Pancreas (tissue), 10 donors: ENCODE data around the gene RHOXF2. TPM values are rescaled to one million over a fixed set of nuclear protein-coding genes. Genes with fewer than 3 reads are reported as not detected.
"Not testable (repeated sequence)": the region's sequence is repeated elsewhere in the genome, so short reads cannot be mapped to it uniquely, and the experiment has no call there.

Source experiments
- ATAC-seq, 4 donors: fragments of 200-7000 bp; cut with Tn5 transposase; one replicate each; pipeline versions ENCODE4 v1.8.0 to v1.9.1; 2020; ENCODE audit warnings: mild to moderate bottlenecking in 4 of 4, moderate library complexity in 4 of 4
- DNase-seq, 6 donors: peaks; one replicate each; pipeline ENCODE4 v3.0.0-alpha.2; 2020
- FAIRE-seq: peaks from 2 replicates; lab custom pipeline; 2012; peaks lifted over from hg19 to GRCh38; lab: Jason Lieb, UNC
- H3K27ac ChIP-seq, 4 donors: fragments of 200-600 bp; sonication (generic); 1 replicate in 3 of 4; 2 replicates in 1 of 4; pipeline versions ENCODE4 v1.5.0 to v1.8.0; 2020
- H3K27me3 ChIP-seq, 4 donors: fragments of 200-600 bp; one replicate each; pipeline ENCODE4 v1.8.0; 2021
- H3K36me3 ChIP-seq, 3 donors: fragments of 200-600 bp; sonication (generic) in 1 of 3; one replicate each; pipeline versions ENCODE4 v1.5.0 to v1.8.0; 2020 to 2021
- H3K4me1 ChIP-seq, 3 donors: fragments of 200-600 bp; one replicate each; pipeline ENCODE4 v1.8.0; 2021
- H3K4me3 ChIP-seq, 4 donors: fragments of 200-600 bp; sonication (generic) in 2 of 4; one replicate each; pipeline versions ENCODE4 v1.5.0 to v1.8.0; 2020 to 2021
- H3K9me3 ChIP-seq, 4 donors: fragments of 200-600 bp; one replicate each; pipeline ENCODE4 v1.8.0; 2021
- WGBS, 2 donors: extraction: QIAGEN DNeasy Blood & Tissue Kit; methylation state at CpG; one replicate each; pipeline ENCODE4 v1.1.7; 2013; 5-methylcytosine and 5-hydroxymethylcytosine counted together
- intact Hi-C, 3 donors: fragments of 100-400 bp; cut with DNase I; formaldehyde crosslinking; loops; one replicate each; pipeline versions ENCODE4 v1.11.1 to v1.14.2; 2022
- polyA plus RNA-seq, 2 donors: library from polyadenylated mRNA; stranded (reverse); fragments of 200-250 nt; gene quantifications; one replicate each; pipeline ENCODE4 v1.2.3, GENCODE V29; 2013
- total RNA-seq, 6 donors: library from RNA; stranded (reverse); fragmentation: NEBNext Ultra II Directional in 4 of 6; extraction: Animal tissue kit (Norgen Biotek cat#: 25700) in 4 of 6; gene quantifications; one replicate each; pipeline versions ENCODE4 v1.2.1 to v1.2.4, GENCODE V29; 2021 to 2023
- TF ChIP-seq, protein P1 (sequence below), 4 donors: fragments of 200-600 bp; sonication (generic) in 3 of 4; IDR thresholded peaks; one replicate each; pipeline versions ENCODE4 v1.5.0 to v1.8.0; 2021; ENCODE audit warnings: antibody characterized with exemption in 4 of 4
- donor health status: healthy with polysubstance abuse.
- donor health status: DM: no; HTN: no; CAD: no; lungs with moderate emphysema.
- donor health status: DM: no; HTN: no; CAD: no.
- donor health status: control.
- donor health status: control.
- donor health status: Bipolar disorder and iron deficiency.
- donor health status: DM: yes; HTN: yes; CAD: no.
- donor health status: DM: no; HTN: no; CAD: no.
- donor health status: DM: no; HTN: no; CAD: no.
- donor health status: DM: yes; HTN: yes; CAD: no.

Gene RHOXF2
- total RNA-seq (under 1 TPM in 1 of 6 donors, not detected in 5; 0.19 TPM), polyA plus RNA-seq (not detected)

GRCh38 chrX:120158313-120158712 lies at the start of gene RHOXF2:
TSS of gene RHOXF2 (plus strand) at chrX:120158613. CDS start at chrX:120158751, 138 bp downstream.
- no CpG with 5 or more reads among the region's 15 CpGs for WGBS, 2 donors
- intact Hi-C loops, DNase-seq, H3K36me3 ChIP-seq, ATAC-seq, H3K27me3 ChIP-seq, H3K9me3 ChIP-seq, H3K4me1 ChIP-seq, H3K4me3 ChIP-seq, H3K27ac ChIP-seq, FAIRE-seq: not testable (repeated sequence)

GRCh38 chrX:120109378-120109777 lies 49.0 kb upstream of the RHOXF2 start:
- intact Hi-C loops: loop anchor here in 1 of 3 donors (10.0 kb wide), 1 partner anchor 105 kb away; no protein-coding TSS in a partner anchor
- Histone ChIP-seq H3K4me3 (no peak overlapping the region), H3K36me3 (no peaks in the 10 kb centered on the region), H3K27ac (no peak overlapping the region), H3K27me3 (no peaks in the 10 kb centered on the region), H3K9me3 (no peaks in the 10 kb centered on the region), H3K4me1 (no peaks in the 10 kb centered on the region)
- ATAC-seq (no peak), FAIRE-seq (no peak), DNase-seq (no peak)
- 76 to 89% methylated on average over 1 of the region's 1 CpG for WGBS, 2 donors
- TF ChIP-seq, protein P1, sequence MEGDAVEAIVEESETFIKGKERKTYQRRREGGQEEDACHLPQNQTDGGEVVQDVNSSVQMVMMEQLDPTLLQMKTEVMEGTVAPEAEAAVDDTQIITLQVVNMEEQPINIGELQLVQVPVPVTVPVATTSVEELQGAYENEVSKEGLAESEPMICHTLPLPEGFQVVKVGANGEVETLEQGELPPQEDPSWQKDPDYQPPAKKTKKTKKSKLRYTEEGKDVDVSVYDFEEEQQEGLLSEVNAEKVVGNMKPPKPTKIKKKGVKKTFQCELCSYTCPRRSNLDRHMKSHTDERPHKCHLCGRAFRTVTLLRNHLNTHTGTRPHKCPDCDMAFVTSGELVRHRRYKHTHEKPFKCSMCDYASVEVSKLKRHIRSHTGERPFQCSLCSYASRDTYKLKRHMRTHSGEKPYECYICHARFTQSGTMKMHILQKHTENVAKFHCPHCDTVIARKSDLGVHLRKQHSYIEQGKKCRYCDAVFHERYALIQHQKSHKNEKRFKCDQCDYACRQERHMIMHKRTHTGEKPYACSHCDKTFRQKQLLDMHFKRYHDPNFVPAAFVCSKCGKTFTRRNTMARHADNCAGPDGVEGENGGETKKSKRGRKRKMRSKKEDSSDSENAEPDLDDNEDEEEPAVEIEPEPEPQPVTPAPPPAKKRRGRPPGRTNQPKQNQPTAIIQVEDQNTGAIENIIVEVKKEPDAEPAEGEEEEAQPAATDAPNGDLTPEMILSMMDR (IDR thresholded peaks at IDR 0.05): no peak

DNA sequence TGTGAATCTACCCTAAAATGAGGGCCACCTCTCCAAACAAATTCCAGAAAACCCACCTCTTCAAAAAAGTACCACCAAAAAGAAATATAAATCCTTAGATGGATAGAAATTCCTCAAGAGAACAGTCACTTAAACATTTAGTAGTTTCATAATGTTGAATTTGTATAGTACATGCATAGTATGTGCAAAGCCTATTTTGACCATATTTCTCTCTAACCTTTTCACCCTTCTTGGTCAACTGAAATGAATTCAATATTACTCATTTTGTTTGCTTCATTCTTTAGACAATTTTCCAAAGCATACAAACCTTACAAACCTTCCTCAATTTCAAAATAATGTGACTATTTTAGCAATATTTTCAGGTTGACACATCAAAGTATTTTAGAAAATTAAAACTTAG lies 46.8 kb upstream of the RHOXF2 start:
- no peak overlapping the region for H3K4me3 ChIP-seq
- intact Hi-C loops: no loop called here
- TF ChIP-seq, protein P1 (IDR thresholded peaks at IDR 0.05): no peak
- H3K4me1 ChIP-seq: no peaks in the 10 kb centered on the region
- H3K9me3 ChIP-seq: no peaks in the 10 kb centered on the region
- no peak for ATAC-seq
- no peaks in the 10 kb centered on the region for H3K27me3 ChIP-seq
- no peak for FAIRE-seq
- no peak overlapping the region for H3K27ac ChIP-seq
- H3K36me3 ChIP-seq: no peaks in the 10 kb centered on the region
- DNase-seq: no peak

DNA sequence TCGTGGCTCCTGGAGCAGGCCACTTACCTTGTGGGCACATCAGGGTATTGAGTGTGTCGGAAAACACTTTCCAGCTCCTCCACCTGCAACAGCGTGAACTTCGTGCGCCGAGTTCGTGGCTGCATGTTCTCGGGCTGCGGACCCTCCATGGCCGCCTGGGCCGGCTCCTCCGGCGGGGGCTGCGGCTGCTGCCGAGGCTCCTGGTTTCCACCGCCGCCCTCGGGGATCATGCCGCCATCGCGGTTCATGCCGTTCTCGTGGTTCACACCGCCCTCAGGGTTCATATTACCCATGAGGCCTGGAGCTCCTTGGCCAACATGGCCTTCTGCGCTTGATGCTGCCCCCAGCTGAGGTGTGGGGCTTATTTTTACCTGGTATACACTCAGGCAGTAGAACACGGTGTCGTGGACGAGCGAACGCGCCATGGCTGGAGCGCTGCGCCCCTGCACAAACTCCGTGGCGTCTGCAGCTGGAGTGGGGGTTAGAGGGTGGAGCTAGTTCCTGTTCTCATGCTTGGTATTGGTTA lies 42.9 kb upstream of the RHOXF2 start, which contains the start of gene RHOXF1:
TSS of gene RHOXF1 (minus strand) at position 476 of the 526 bp plus-strand sequence. CDS start at position 425, 51 bp downstream.
- H3K36me3 ChIP-seq: no peaks in the 10 kb centered on the region
- no peak for DNase-seq
- intact Hi-C loops: no loop called here
- H3K9me3 ChIP-seq: no peaks in the 10 kb centered on the region
- no peak for ATAC-seq
- H3K27ac ChIP-seq: no peak within 1 kb of the TSS
- H3K4me3 ChIP-seq: no peak within 1 kb of the TSS
- no peaks in the 10 kb centered on the region for H3K4me1 ChIP-seq
- H3K27me3 ChIP-seq: no peaks in the 10 kb centered on the region
- no peak for FAIRE-seq
- WGBS, 2 donors: 89 to 92% methylated on average over 35 of the region's 35 CpGs
- TF ChIP-seq, protein P1 (IDR thresholded peaks at IDR 0.05): no peak

DNA sequence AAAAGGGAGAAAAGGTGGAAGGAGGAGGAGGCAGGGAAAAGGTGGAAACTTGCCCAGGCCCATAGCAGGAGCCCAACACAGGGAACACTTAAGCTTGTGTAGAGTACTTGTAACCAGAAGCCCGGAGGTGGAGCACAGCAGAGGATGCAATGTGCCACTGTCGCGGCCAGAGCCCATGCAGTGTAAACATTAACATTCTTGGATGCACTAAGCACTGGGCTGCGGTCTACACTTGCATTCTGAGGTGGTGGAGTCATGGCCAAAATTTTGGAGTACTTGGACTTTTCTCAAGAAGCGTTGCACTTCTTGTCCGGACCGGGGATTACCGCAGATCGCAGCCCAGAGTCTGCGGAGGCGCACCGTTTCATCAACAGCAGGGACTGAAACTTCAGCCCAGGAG lies 38.2 kb upstream of the RHOXF2 start:
- H3K9me3 ChIP-seq: no peaks in the 10 kb centered on the region
- no peak overlapping the region for H3K4me3 ChIP-seq
- H3K36me3 ChIP-seq: no peaks in the 10 kb centered on the region
- TF ChIP-seq, protein P1 (IDR thresholded peaks at IDR 0.05): no peak
- DNase-seq (no peak), ATAC-seq (no peak), FAIRE-seq (no peak)
- intact Hi-C loops: no loop called here
- no peaks in the 10 kb centered on the region for H3K4me1 ChIP-seq
- peaks cover 0 to 2% (median 0%) of the 10 kb centered on the region in 4 donors for H3K27me3 ChIP-seq
- 80 to 83% methylated on average over 12 of the region's 12 CpGs for WGBS, 2 donors
- no peak overlapping the region for H3K27ac ChIP-seq
